ENCODE measurements around the gene P3H4.

DNA sequence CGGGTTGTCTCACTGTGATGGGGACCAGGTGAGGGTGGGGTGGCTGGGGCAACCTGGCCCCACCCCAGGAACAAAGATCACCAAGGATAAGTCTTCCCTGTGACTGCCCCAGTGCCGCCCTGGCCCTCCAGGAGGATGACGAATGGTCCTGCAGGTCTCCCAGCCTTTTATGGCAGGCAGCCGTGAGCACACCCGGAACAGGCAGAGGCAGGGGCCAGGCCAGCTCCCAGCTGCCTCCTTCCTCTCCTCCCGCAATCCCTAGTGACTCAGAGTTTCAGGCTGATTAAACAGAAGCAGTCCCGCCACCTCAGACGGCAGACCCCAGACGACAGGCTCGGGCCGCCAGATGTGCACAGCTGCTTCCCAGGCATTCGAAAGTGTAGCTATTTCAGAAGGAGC lies 38.6 kb downstream of the P3H4 start:
- TF ChIP-seq CTCF (IDR thresholded peaks at IDR 0.05): no peak
- TF ChIP-seq POLR2A (IDR thresholded peaks at IDR 0.05): peak in 1 of 2 donors; percentile 49
- TF ChIP-seq EP300 (IDR thresholded peaks at IDR 0.05): no peak
